Activated naive CD8-positive, alpha-beta T cell treated with anti-CD3 and anti-CD28 coated beads, Interleukin-2, amount 10 ng/mL, durations not matched to agents 7 days and 5 days (primary cell): ENCODE data around the gene MAPK8IP2. TPM values are rescaled to one million over a fixed set of nuclear protein-coding genes. Genes with fewer than 3 reads are reported as not detected.

Experiments used
- ATAC-seq: fragments of 150-1000 bp; cut with Tn5 transposase; one replicate; pipeline ENCODE4 v1.10.0; 2021; ENCODE audit warnings: low read depth, moderate library complexity
- POLR2A ChIA-PET: fragments of 350-600 bp; sonication (Branson Sonifier 250); formaldehyde crosslinking; loops from one replicate; lab custom pipeline; 2021; ENCODE audit warnings: antibody characterized with exemption; lab: Charles Lee
- DNase-seq: peaks from one replicate; pipeline ENCODE4 v3.0.0; 2021
- H3K27ac Mint-ChIP-seq: one replicate; pipeline ENCODE4 v1.8.0; 2022; ENCODE audit warnings: mild to moderate bottlenecking, mixed read lengths
- H3K27me3 Mint-ChIP-seq: one replicate; pipeline ENCODE4 v1.8.0; 2022; ENCODE audit warnings: mild to moderate bottlenecking, moderate library complexity, mixed read lengths
- H3K36me3 Mint-ChIP-seq: one replicate; pipeline ENCODE4 v1.8.0; 2021; ENCODE audit warnings: mild to moderate bottlenecking, mixed read lengths
- H3K4me1 Mint-ChIP-seq: one replicate; pipeline ENCODE4 v1.8.0; 2021; ENCODE audit warnings: mixed read lengths
- H3K4me3 Mint-ChIP-seq: one replicate; pipeline ENCODE4 v1.8.0; 2022; ENCODE audit warnings: mild to moderate bottlenecking, moderate library complexity, mixed read lengths
- H3K9me3 Mint-ChIP-seq: one replicate; pipeline ENCODE4 v1.8.0; 2021; ENCODE audit warnings: mixed read lengths
- total RNA-seq, 2 experiments: library from RNA; stranded (reverse); gene quantifications; one replicate each; pipeline ENCODE4 v1.2.3, GENCODE V29; 2021

The MAPK8IP2 gene
- total RNA-seq, 2 experiments from 2014 or later = 0.28 to 0.39 TPM

- peaks cover 2% of the 10 kb centered on the region for H3K4me1 Mint-ChIP-seq
- no peaks in the 10 kb centered on the region for H3K27me3 Mint-ChIP-seq
- no peak for ATAC-seq
- no peak overlapping the region for H3K4me3 Mint-ChIP-seq
- H3K36me3 Mint-ChIP-seq = peaks cover 20% of the 10 kb centered on the region
- no peak for DNase-seq
- no peaks in the 10 kb centered on the region for H3K9me3 Mint-ChIP-seq
- POLR2A ChIA-PET = interaction anchor here (1.6 kb wide), 1 partner anchor 43 kb away, joined by 4 read pairs; the partner anchor contains the start of gene SCO2
- H3K27ac Mint-ChIP-seq = no peak overlapping the region
These were observed 31.5 kb upstream of the MAPK8IP2 start for GRCh38 chr22:50569041-50569459.

- H3K27ac Mint-ChIP-seq = no peak overlapping the region
- POLR2A ChIA-PET = interaction anchor here (1.6 kb wide), 1 partner anchor 44 kb away, joined by 4 read pairs; the partner anchor contains the start of gene SCO2
These were observed 30.6 kb upstream of the MAPK8IP2 start for GRCh38 chr22:50569896-50570535.

GRCh38 chr22:50570861-50571260 lies 29.7 kb upstream of the MAPK8IP2 start:
- DNase-seq (no peak), ATAC-seq (no peak)
- H3K4me1 Mint-ChIP-seq = no peaks in the 10 kb centered on the region
- peaks cover 20% of the 10 kb centered on the region for H3K36me3 Mint-ChIP-seq
- no peak overlapping the region for H3K27ac Mint-ChIP-seq
- no peaks in the 10 kb centered on the region for H3K27me3 Mint-ChIP-seq
- POLR2A ChIA-PET = interaction anchor here (1.9 kb wide), 1 partner anchor 8 kb away, joined by 10 read pairs; the partner anchor contains the start of gene SYCE3
- H3K9me3 Mint-ChIP-seq = no peaks in the 10 kb centered on the region
- no peak overlapping the region for H3K4me3 Mint-ChIP-seq

More at GRCh38 chr22:50569896-50570535, 30.6 kb upstream of the MAPK8IP2 start:
- no peak for DNase-seq
- ATAC-seq = no peak
- H3K4me1 Mint-ChIP-seq = no peaks in the 10 kb centered on the region
- peaks cover 20% of the 10 kb centered on the region for H3K36me3 Mint-ChIP-seq
- H3K27me3 Mint-ChIP-seq = no peaks in the 10 kb centered on the region
- H3K9me3 Mint-ChIP-seq = no peaks in the 10 kb centered on the region
- no peak overlapping the region for H3K4me3 Mint-ChIP-seq

GRCh38 chr22:50571264-50572175 lies 29.1 kb upstream of the MAPK8IP2 start:
- POLR2A ChIA-PET = interaction anchor here (1.2 to 2.1 kb wide), 4 partner anchors 9 to 64 kb away, joined by 3 to 10 read pairs (median 6); partner anchors contain the start of genes KLHDC7B, LMF2, NCAPH2 and SCO2
- Mint-ChIP-seq H3K4me1 (no peaks in the 10 kb centered on the region), H3K9me3 (no peaks in the 10 kb centered on the region), H3K36me3 (peaks cover 26% of the 10 kb centered on the region), H3K27ac (no peak overlapping the region), H3K27me3 (no peaks in the 10 kb centered on the region), H3K4me3 (no peak overlapping the region)
- DNase-seq (no peak), ATAC-seq (no peak)

GRCh38 chr22:50572965-50573364 lies 27.6 kb upstream of the MAPK8IP2 start:
- peaks cover 25% of the 10 kb centered on the region for H3K36me3 Mint-ChIP-seq
- DNase-seq = no peak
- no peak overlapping the region for H3K4me3 Mint-ChIP-seq
- POLR2A ChIA-PET = interaction anchor here (0.8 to 2.1 kb wide), 6 partner anchors 10 to 65 kb away, joined by 3 to 10 read pairs (median 3); partner anchors contain the start of genes KLHDC7B, LMF2, NCAPH2 and SCO2
- no peak overlapping the region for H3K27ac Mint-ChIP-seq
- H3K4me1 Mint-ChIP-seq = peaks cover 6% of the 10 kb centered on the region
- ATAC-seq = no peak
- H3K27me3 Mint-ChIP-seq = no peaks in the 10 kb centered on the region
- no peaks in the 10 kb centered on the region for H3K9me3 Mint-ChIP-seq

- no peak for ATAC-seq
- H3K9me3 Mint-ChIP-seq = no peaks in the 10 kb centered on the region
- no peak overlapping the region for H3K27ac Mint-ChIP-seq
- H3K4me1 Mint-ChIP-seq = peaks cover 6% of the 10 kb centered on the region
- H3K36me3 Mint-ChIP-seq = peaks cover 25% of the 10 kb centered on the region
- no peaks in the 10 kb centered on the region for H3K27me3 Mint-ChIP-seq
- H3K4me3 Mint-ChIP-seq = no peak overlapping the region
- POLR2A ChIA-PET = interaction anchor here (0.5 to 2.1 kb wide), 3 partner anchors 23 to 49 kb away, joined by 3 to 9 read pairs (median 3); partner anchors contain the start of gene SCO2
- no peak for DNase-seq
These were observed 26.9 kb upstream of the MAPK8IP2 start for GRCh38 chr22:50573491-50574382.

GRCh38 chr22:50574383-50574755 lies 26.2 kb upstream of the MAPK8IP2 start:
- ATAC-seq (no peak), DNase-seq (no peak)
- H3K36me3 Mint-ChIP-seq = peaks cover 24% of the 10 kb centered on the region
- no peak overlapping the region for H3K4me3 Mint-ChIP-seq
- POLR2A ChIA-PET = interaction anchor here (0.5 to 9.8 kb wide), 3 partner anchors 11 to 47 kb away, joined by 3 to 93 read pairs (median 5); partner anchors contain the start of genes SCO2, SYCE3 and TYMP
- peaks cover 6% of the 10 kb centered on the region for H3K4me1 Mint-ChIP-seq
- no peak overlapping the region for H3K27ac Mint-ChIP-seq
- H3K9me3 Mint-ChIP-seq = no peaks in the 10 kb centered on the region
- no peaks in the 10 kb centered on the region for H3K27me3 Mint-ChIP-seq

- POLR2A ChIA-PET = interaction anchor here (1.0 to 9.8 kb wide), 4 partner anchors 12 to 68 kb away, joined by 3 to 93 read pairs (median 10); partner anchors contain the start of genes LMF2, NCAPH2, SCO2 and SYCE3
- ATAC-seq (no peak), DNase-seq (no peak)
- peaks cover 14% of the 10 kb centered on the region for H3K4me1 Mint-ChIP-seq
- no peak overlapping the region for H3K27ac Mint-ChIP-seq
- no peak overlapping the region for H3K4me3 Mint-ChIP-seq
- H3K9me3 Mint-ChIP-seq = no peaks in the 10 kb centered on the region
- H3K36me3 Mint-ChIP-seq = peaks cover 28% of the 10 kb centered on the region
- no peaks in the 10 kb centered on the region for H3K27me3 Mint-ChIP-seq
These were observed 25.1 kb upstream of the MAPK8IP2 start for GRCh38 chr22:50575426-50575941.

- POLR2A ChIA-PET = interaction anchor here (1.0 to 9.8 kb wide), 6 partner anchors 13 to 68 kb away, joined by 3 to 93 read pairs (median 5); partner anchors contain the start of genes LMF2, NCAPH2, SCO2 and SYCE3
- Mint-ChIP-seq H3K27ac (no peak overlapping the region), H3K36me3 (peaks cover 27% of the 10 kb centered on the region), H3K9me3 (no peaks in the 10 kb centered on the region), H3K4me3 (no peak overlapping the region), H3K4me1 (peaks cover 14% of the 10 kb centered on the region), H3K27me3 (no peaks in the 10 kb centered on the region)
- DNase-seq (no peak), ATAC-seq (no peak)
These were observed 24.5 kb upstream of the MAPK8IP2 start for GRCh38 chr22:50576070-50576469.

GRCh38 chr22:50576806-50577696 lies 23.5 kb upstream of the MAPK8IP2 start:
- Mint-ChIP-seq H3K27me3 (no peaks in the 10 kb centered on the region), H3K4me1 (peaks cover 18% of the 10 kb centered on the region), H3K27ac (peak overlapping the region; percentile 80), H3K9me3 (no peaks in the 10 kb centered on the region), H3K36me3 (peaks cover 27% of the 10 kb centered on the region), H3K4me3 (peak overlapping the region; percentile 58)
- POLR2A ChIA-PET = interaction anchor here (0.6 to 9.8 kb wide), 10 partner anchors 11 to 208 kb away, joined by 3 to 93 read pairs (median 5); partner anchors contain the start of genes SCO2, SYCE3 and TYMP
- no peak for DNase-seq
- ATAC-seq = no peak

- no peak for ATAC-seq
- Mint-ChIP-seq H3K27ac (peak overlapping the region; percentile 80), H3K4me1 (peaks cover 18% of the 10 kb centered on the region), H3K36me3 (peaks cover 21% of the 10 kb centered on the region), H3K27me3 (no peaks in the 10 kb centered on the region), H3K4me3 (peak overlapping the region; percentile 58), H3K9me3 (no peaks in the 10 kb centered on the region)
- POLR2A ChIA-PET = interaction anchor here (0.6 to 9.8 kb wide), 11 partner anchors 11 to 208 kb away, joined by 3 to 93 read pairs (median 5); partner anchors contain the start of genes SCO2, SYCE3 and TYMP
- no peak for DNase-seq
These were observed 23.0 kb upstream of the MAPK8IP2 start for GRCh38 chr22:50577697-50577986.
